ENCODE data around the gene SLC13A5.
"Not testable (repeated sequence)": the region's sequence is repeated elsewhere in the genome, so short reads cannot be mapped to it uniquely, and the experiment has no call there.

Gene SLC13A5

DNA sequence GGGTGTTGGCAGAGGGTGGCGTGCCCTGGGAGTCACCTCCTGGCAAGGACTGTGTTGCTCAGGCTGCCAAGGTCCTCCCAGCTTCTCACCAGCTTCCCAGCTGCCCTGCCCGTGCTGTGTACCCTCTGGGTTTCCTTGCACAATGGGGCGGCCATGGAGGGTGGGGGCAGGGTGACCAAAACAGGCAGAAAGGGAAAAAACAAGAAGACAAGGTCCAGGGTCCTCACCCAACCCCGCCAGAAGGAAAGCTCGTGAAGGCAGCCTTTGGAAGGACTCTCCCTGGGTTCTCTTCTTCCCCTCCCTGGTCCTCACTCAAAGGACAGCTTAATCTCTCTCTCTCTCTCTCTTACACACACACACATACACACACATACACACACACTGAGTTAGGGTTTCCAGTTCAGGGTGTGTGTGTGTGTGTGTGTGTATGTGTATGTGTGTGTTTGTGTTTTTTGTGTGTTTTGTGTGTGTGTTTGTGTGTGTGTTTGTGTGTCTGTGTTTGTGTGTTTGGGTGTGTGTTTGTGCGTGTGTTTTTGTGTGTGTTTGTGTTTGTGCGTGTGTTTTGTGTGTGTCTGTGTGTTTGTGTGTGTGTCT is 2.0 kb downstream of the SLC13A5 start:
- DNase-seq (ENCODE audit: low read depth in 2 of 2, low spot score in 1 of 2): no peak

- no peak for DNase-seq (ENCODE audit: low read depth in 2 of 2, low spot score in 1 of 2)
Measured at GRCh38 chr17:6710317-6710716, 2.9 kb downstream of the SLC13A5 start.

DNA sequence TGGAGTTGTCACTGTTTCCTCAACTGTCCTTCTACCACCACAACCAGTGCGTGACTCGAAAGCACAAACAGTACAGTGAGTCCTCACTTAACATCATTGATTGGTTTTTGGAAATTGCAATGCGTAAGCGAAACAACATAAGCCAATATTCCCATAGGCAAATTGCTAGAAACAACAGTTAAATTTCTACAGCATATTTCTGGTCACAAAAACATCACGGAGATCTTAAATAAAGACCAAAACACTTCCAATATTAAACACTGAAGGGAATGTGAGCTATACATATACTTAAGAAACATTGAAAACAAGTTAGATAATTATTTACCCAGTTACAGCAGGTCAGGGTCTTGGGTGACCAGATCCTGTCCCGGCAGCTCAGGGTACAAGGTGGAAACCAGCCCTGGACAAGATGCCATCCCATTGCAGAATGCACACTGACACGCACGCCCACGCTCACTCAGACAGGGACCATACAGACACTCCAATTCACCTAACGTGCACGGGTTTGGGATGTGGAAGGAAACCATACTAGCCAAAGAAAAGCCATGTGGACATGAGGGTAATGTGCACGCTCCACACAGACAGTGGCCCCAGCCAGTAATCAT is 4.7 kb downstream of the SLC13A5 start:
- no peak for DNase-seq (ENCODE audit: low read depth in 2 of 2, low spot score in 1 of 2)

DNA sequence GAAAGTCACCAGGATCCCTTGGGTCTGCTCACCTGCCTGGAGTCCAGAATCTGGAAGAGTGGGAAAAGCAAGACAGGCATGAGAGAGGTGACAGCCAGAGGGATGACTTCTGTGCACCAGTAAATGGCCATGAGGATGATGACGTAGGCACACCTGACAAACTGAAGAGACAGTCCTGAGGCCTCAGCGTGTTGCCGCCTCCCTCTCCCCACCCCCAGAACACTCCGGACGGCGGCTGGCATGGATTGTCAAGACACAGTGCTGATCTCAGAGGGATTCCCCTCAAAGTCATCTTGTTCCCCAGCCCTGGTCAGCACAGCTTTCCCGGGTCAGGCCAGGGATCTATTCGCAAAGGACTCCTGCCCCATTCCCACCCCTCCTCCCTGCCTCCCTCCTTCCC is 6.2 kb downstream of the SLC13A5 start:
- no peak for DNase-seq (ENCODE audit: low read depth in 2 of 2, low spot score in 1 of 2)

DNA sequence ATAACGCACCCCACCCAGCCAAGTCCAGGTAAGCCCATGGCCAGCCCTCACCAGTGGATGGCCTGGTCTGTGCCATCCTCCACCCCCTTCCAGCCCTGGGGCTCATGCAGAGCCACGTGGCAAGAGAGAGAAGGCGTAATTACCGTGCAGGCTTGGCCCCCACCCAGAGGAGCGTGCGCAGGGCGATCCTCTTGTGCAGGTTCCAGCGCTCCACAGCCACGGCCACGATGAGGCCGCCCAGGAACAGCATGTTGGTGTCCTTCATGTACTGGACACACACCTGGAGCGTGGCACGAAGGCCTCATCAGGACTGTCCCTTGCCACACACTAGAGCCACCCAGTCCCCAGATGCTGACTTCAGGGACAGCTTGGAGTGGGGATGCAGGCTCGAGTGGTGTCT is 6.7 kb downstream of the SLC13A5 start:
- no peak for DNase-seq (ENCODE audit: low read depth in 2 of 2, low spot score in 1 of 2)

- no peak for DNase-seq (ENCODE audit: low read depth in 2 of 2, low spot score in 1 of 2)
Measured at GRCh38 chr17:6704470-6705052, 8.6 kb downstream of the SLC13A5 start.

DNA sequence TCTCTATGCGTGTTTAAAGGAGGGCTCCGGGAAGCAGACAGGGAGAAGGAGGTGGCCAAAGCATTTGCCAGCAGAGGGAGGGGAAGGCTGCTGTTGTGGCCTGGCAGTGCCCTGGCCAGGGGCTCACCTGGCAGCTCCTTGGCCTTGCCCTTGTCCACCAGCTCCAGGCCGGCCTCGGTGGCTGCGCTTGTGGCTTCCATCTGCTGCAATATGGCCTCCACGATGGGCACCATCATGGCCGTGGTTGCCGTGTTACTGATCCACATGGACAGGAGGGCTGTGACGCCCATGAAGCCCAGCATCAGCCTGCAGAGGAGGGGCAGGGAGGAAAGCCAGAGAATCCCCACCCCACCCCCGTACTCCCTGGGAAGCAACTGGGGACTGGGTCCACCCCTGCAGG is 9.4 kb downstream of the SLC13A5 start:
- no peak for DNase-seq (ENCODE audit: low read depth in 2 of 2, low spot score in 1 of 2)

GRCh38 chr17:6702567-6703215 is 10.5 kb downstream of the SLC13A5 start:
- no peak for DNase-seq (ENCODE audit: low read depth in 2 of 2, low spot score in 1 of 2)

DNA sequence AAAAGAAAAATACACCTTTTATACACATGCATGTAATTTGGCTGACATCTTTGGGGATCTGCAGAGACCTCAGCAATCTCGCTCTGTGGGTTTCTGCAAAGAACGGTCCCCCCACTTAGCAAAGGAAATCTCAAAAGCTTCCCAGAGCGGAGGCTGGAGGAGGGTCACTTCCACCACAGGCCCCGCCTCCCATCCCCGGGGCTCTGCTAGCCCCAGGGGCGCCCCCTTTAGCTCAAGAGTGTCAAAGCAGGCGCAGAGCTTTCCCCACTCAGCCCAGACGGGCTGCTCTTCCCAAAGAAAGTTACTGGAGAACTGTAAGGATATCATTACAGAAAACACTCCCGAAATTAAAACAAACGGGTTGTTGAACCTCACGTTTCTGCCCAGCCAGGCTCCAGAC is 11.4 kb downstream of the SLC13A5 start:
- DNase-seq (ENCODE audit: low read depth in 2 of 2, low spot score in 1 of 2): no peak

DNA sequence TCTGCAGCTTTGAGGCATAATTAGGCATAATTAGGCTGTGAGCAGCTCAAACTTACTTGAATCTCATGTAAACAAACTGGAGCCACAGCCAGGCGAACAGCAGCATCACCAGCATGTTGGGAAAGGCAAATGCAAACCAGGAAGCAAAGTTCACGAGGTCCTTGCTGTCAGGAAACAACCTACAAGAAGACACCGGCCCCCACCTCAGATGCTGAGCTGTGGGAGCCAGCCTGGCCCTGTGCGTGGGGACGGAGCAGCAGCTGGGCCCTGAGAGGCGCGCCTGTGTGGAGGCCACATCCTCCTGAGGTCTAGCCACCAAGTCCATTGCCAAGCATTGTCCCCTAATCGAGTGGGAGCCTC is 12.2 kb downstream of the SLC13A5 start:
- DNase-seq (ENCODE audit: low read depth in 2 of 2, low spot score in 1 of 2): no peak

GRCh38 chr17:6699997-6700947 is 12.9 kb downstream of the SLC13A5 start:
- no peak for DNase-seq (ENCODE audit: low read depth in 2 of 2, low spot score in 1 of 2)

- DNase-seq (ENCODE audit: low read depth in 2 of 2, low spot score in 1 of 2): no peak
Measured at GRCh38 chr17:6698004-6698403, 15.2 kb downstream of the SLC13A5 start.

GRCh38 chr17:6696906-6697305 is 16.3 kb downstream of the SLC13A5 start:
- DNase-seq (ENCODE audit: low read depth in 2 of 2, low spot score in 1 of 2): no peak

GRCh38 chr17:6695565-6695964 is 17.6 kb downstream of the SLC13A5 start:
- no peak for DNase-seq (ENCODE audit: low read depth in 2 of 2, low spot score in 1 of 2)

GRCh38 chr17:6695051-6695450 is 18.1 kb downstream of the SLC13A5 start:
- no peak for DNase-seq (ENCODE audit: low read depth in 2 of 2, low spot score in 1 of 2)

DNA sequence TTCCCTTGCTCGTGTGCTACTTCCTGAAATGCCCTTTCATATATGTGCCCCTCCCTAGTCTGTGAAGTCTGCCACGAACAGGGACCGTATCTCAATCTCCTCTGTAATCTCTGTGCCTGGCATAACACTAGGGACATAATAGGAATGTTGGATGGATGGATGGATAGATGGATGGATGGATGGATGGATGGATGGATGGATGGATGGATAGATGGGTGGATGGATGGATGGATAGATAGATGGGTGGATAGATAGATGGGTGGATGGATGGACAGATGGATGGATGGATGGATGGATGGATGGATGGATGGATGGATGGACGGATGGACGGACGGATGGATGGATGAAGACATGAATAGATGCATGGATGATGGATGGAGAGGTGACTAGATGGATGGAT is 21.2 kb downstream of the SLC13A5 start:
- not testable (repeated sequence) for DNase-seq (ENCODE audit: low read depth in 2 of 2, low spot score in 1 of 2)

- DNase-seq (ENCODE audit: low read depth in 2 of 2, low spot score in 1 of 2): no peak
Measured at GRCh38 chr17:6691546-6691945, 21.6 kb downstream of the SLC13A5 start.

DNA sequence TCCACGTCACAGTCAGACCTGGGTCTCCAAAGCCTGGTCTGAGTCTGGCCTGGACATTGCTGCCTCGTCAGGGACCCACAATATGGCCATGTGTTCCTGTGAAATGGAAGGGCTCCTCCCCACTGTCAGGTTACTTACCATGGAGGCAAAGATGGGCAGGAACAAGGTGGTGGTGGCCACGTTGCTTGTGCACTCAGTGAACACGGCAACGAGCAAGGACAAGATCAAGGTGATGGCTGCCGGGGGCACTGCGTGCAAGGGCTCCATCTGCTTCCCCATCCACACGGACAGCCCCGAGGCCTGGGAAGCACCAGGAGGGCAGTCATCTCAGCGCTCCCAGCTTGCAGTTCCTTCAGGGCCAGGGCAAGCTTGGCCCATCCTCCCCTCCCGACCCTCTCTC is 22.5 kb downstream of the SLC13A5 start:
- no peak for DNase-seq (ENCODE audit: low read depth in 2 of 2, low spot score in 1 of 2)

GRCh38 chr17:6688944-6689343 is 24.2 kb downstream of the SLC13A5 start:
- DNase-seq (ENCODE audit: low read depth in 2 of 2, low spot score in 1 of 2): no peak

DNA sequence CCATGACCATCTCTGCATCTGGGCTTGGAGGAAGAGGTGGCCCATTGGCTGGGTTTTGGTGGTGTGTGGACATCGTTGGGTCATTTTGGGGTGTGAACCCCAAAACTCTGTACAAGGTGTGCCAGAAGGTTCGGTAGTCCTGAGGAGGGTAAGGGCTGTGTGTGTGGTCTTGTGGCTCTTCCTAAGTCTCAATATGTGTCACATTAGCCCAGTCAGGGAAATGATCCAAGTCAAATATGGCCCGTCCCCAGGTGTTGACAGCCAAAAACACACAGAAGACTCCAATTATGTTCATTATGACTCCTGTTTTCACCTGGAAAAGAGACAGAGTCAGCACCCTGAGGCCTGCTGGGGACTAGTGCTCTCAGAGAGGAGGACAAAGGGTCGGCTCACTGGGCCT is 27.1 kb downstream of the SLC13A5 start:
- DNase-seq (ENCODE audit: low read depth in 2 of 2, low spot score in 1 of 2): no peak

Data from stimulated activated CD8-positive, alpha-beta memory T cell treated with anti-CD3 and anti-CD28 coated beads, Interleukin-4, amount 100 ng/mL, for 4 hours (primary cell).